SK-N-SH treated with all-trans-retinoic acid at 6 μM for 48 hours (cell line): ENCODE measurements around the gene CUL4B.

Experiments used
- ATAC-seq: fragments of 200-7000 bp; cut with Tn5 transposase; 3 replicates; pipeline ENCODE4 v1.9.1; 2020; ENCODE audit warnings: mild to moderate bottlenecking, moderate library complexity
- BACH2 ChIP-seq: fragments of 250-450 bp; sonication (Bioruptor Pico); IDR thresholded peaks from 2 replicates; pipeline ENCODE4 v1.9.0; 2021; ENCODE audit warnings: mild to moderate bottlenecking, borderline replicate concordance
- CSDC2 ChIP-seq: fragments of 250-450 bp; sonication (Bioruptor Pico); IDR thresholded peaks from 2 replicates; pipeline ENCODE4 v1.5.0; 2020; ENCODE audit warnings: mild to moderate bottlenecking, moderate library complexity
- CSRNP3 ChIP-seq: fragments of 250-450 bp; sonication (Bioruptor Pico); IDR thresholded peaks from 2 replicates; pipeline ENCODE4 v1.5.1; 2021; ENCODE audit warnings: mild to moderate bottlenecking, moderate library complexity
- ESRRG ChIP-seq: fragments of 250-450 bp; sonication (Bioruptor Pico); IDR thresholded peaks from 2 replicates; pipeline ENCODE4 v1.6.1; 2021; ENCODE audit warnings: mild to moderate bottlenecking
- GLIS3 ChIP-seq: fragments of 250-450 bp; sonication (Bioruptor Pico); IDR thresholded peaks from 2 replicates; pipeline ENCODE4 v1.5.0; 2020; ENCODE audit warnings: mild to moderate bottlenecking, moderate library complexity
- ISL1 ChIP-seq: fragments of 250-450 bp; sonication (Bioruptor Pico); IDR thresholded peaks from 2 replicates; pipeline ENCODE4 v2.1.2; 2022; ENCODE audit warnings: mild to moderate bottlenecking, moderate library complexity
- OSR1 ChIP-seq: fragments of 250-450 bp; sonication (Bioruptor Pico); IDR thresholded peaks from 2 replicates; pipeline ENCODE4 v1.8.0; 2022; ENCODE audit warnings: moderate library complexity, mild to moderate bottlenecking, inconsistent platforms
- RARB ChIP-seq: fragments of 250-450 bp; sonication (Bioruptor Pico); IDR thresholded peaks from 2 replicates; pipeline ENCODE4 v1.8.0; 2021; ENCODE audit warnings: mild to moderate bottlenecking, moderate library complexity
- SNAI2 ChIP-seq: fragments of 250-450 bp; sonication (Bioruptor Pico); IDR thresholded peaks from 2 replicates; pipeline ENCODE4 v1.5.0; 2020; ENCODE audit warnings: mild to moderate bottlenecking, moderate library complexity
- TOX ChIP-seq: fragments of 250-450 bp; sonication (Bioruptor Pico); IDR thresholded peaks from 2 replicates; pipeline ENCODE4 v1.8.0; 2021; ENCODE audit warnings: mild to moderate bottlenecking, moderate library complexity, borderline replicate concordance
- TSHZ2 ChIP-seq: fragments of 250-450 bp; sonication (Bioruptor Pico); IDR thresholded peaks from 2 replicates; pipeline ENCODE4 v1.5.0; 2020; ENCODE audit warnings: mild to moderate bottlenecking, moderate library complexity
- ZC3H10 ChIP-seq: fragments of 250-450 bp; sonication (Bioruptor Pico); IDR thresholded peaks from 2 replicates; pipeline ENCODE4 v1.5.1; 2021; ENCODE audit warnings: mild to moderate bottlenecking, moderate library complexity
- ZFP3 ChIP-seq: fragments of 250-450 bp; sonication (Bioruptor Pico); IDR thresholded peaks from 2 replicates; pipeline ENCODE4 v1.5.0; 2020; ENCODE audit warnings: mild to moderate bottlenecking, moderate library complexity
- ZFP30 ChIP-seq: fragments of 450-650 bp; formaldehyde crosslinking; IDR thresholded peaks from 2 replicates; pipeline ENCODE4 v1.5.0; 2022; ENCODE audit warnings: mild to moderate bottlenecking, moderate library complexity
- ZNF565 ChIP-seq: fragments of 450-650 bp; formaldehyde crosslinking; conservative IDR thresholded peaks from 2 replicates; pipeline ENCODE4 v1.5.0; 2020; ENCODE audit warnings: low read depth, mild to moderate bottlenecking, moderate library complexity
- ZNF8 ChIP-seq: fragments of 450-650 bp; formaldehyde crosslinking; IDR thresholded peaks from 2 replicates; pipeline ENCODE4 v1.5.0; 2020; ENCODE audit warnings: mild to moderate bottlenecking, moderate library complexity
- TF ChIP-seq, protein P1 (sequence below): fragments of 250-450 bp; sonication (Bioruptor Pico); IDR thresholded peaks from 2 replicates; pipeline ENCODE4 v1.5.1; 2020; ENCODE audit warnings: low read depth, mild to moderate bottlenecking, moderate library complexity

CUL4B gene

DNA sequence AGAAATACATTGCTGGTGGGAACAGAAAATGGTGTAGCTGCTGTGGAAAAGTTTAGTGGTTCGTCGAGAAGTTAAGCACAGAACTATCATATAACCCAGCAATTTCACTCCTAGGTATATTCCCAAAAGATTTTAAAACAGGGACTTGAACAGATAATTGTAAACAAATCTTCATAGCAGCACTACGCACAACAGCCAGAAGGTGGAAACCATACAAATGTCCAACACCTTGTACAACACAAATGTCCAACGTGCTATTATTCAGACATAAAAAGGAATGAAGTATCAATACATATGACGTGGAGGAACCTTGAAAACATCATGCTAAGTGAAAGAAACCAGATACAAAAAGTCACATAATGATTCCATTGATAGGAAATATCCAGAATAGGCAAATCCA is 37.9 kb downstream of the CUL4B start:
- no peak for ATAC-seq
- TF ChIP-seq, protein P1, sequence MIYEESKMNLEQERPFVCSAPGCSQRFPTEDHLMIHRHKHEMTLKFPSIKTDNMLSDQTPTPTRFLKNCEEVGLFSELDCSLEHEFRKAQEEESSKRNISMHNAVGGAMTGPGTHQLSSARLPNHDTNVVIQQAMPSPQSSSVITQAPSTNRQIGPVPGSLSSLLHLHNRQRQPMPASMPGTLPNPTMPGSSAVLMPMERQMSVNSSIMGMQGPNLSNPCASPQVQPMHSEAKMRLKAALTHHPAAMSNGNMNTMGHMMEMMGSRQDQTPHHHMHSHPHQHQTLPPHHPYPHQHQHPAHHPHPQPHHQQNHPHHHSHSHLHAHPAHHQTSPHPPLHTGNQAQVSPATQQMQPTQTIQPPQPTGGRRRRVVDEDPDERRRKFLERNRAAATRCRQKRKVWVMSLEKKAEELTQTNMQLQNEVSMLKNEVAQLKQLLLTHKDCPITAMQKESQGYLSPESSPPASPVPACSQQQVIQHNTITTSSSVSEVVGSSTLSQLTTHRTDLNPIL (CRISPR knock-in tag) = no peak
- no peak for TF ChIP-seq ISL1
- no peak for TF ChIP-seq SNAI2 (CRISPR knock-in tag)
- TF ChIP-seq CSRNP3 (CRISPR knock-in tag) = no peak
- no peak for TF ChIP-seq TOX (CRISPR knock-in tag)
- no peak for TF ChIP-seq TSHZ2 (CRISPR knock-in tag)
- no peak for TF ChIP-seq OSR1 (CRISPR knock-in tag)
- TF ChIP-seq ZC3H10 (CRISPR knock-in tag) = no peak
- TF ChIP-seq GLIS3 (CRISPR knock-in tag) = no peak
- TF ChIP-seq, all 23 proteins: peak for 0

DNA sequence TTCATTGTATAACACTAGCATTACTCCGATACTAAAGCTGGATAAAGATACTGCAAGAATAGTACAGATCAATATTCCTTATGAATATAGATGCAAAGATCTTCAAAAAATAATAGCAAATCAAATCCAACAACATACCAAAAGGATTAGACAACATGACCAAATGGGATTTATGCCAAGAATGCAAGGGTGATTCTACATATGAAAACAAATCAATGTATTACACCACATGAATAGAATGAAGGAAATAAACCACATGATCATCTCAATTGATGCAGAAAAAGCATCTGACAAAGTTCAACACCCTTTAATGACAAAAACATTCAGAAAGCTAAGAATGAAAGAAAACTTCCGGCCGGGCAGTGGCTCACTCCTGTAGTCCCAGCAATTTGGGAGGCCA is 42.8 kb downstream of the CUL4B start:
- peak; percentile 34; the same call in 1 of the 3 replicates for ATAC-seq
- TF ChIP-seq ISL1 = peak; percentile 11; the same call in 1 of the 2 replicates
- TF ChIP-seq, protein P1 (CRISPR knock-in tag) = no peak

DNA sequence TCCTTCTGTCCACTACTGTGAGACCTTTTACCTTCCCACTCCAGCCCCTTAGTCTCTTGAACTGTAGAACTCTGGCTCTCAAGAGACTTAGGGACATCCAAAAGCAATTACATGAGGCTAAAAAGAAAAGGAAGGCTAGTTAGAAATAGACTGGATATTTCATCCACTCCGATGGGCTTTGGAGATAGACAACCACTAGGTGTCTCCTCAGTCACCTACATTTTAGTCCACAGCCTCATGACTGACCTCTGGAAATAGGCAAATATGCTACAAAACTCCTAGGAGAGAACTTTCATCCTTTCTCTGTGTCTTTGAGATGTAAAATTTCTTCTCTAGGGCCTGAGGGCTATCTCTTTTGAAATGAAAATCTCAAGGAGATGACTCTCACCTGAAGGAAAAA is 46.5 kb downstream of the CUL4B start:
- ATAC-seq = peak; percentile 93

More for the DNA sequence above, 46.5 kb downstream of the CUL4B start:
- TF ChIP-seq ISL1 = no peak
- TF ChIP-seq ZC3H10 (CRISPR knock-in tag) = no peak
- TF ChIP-seq, protein P1 (CRISPR knock-in tag) = no peak
- no peak for TF ChIP-seq SNAI2 (CRISPR knock-in tag)
- no peak for TF ChIP-seq BACH2 (CRISPR knock-in tag)
- TF ChIP-seq OSR1 (CRISPR knock-in tag) = no peak
- no peak for TF ChIP-seq ZNF8 (CRISPR knock-in tag)
- TF ChIP-seq ZNF565 (CRISPR knock-in tag) = no peak
- TF ChIP-seq ZFP3 (CRISPR knock-in tag) = no peak
- no peak for TF ChIP-seq ESRRG (CRISPR knock-in tag)
- TF ChIP-seq RARB (CRISPR knock-in tag) = no peak
- no peak for TF ChIP-seq CSRNP3 (CRISPR knock-in tag)
- TF ChIP-seq ZFP30 (CRISPR knock-in tag) = no peak
- TF ChIP-seq TSHZ2 (CRISPR knock-in tag) = no peak
- TF ChIP-seq CSDC2 (CRISPR knock-in tag) = no peak
